SKM-1 treated with dmso at 0.1 percent for 144 hours (cell line): Measurements from ENCODE around the gene CXCL12.

Experiments
- DNase-seq: peaks from one replicate; lab custom pipeline; 2025; ENCODE audit not compliant: unreplicated experiment; lab: John Stamatoyannopoulos, UW

Gene CXCL12

GRCh38 chr10:44335330-44336021, 49.4 kb downstream of the CXCL12 start:
- DNase-seq: no peak

DNA sequence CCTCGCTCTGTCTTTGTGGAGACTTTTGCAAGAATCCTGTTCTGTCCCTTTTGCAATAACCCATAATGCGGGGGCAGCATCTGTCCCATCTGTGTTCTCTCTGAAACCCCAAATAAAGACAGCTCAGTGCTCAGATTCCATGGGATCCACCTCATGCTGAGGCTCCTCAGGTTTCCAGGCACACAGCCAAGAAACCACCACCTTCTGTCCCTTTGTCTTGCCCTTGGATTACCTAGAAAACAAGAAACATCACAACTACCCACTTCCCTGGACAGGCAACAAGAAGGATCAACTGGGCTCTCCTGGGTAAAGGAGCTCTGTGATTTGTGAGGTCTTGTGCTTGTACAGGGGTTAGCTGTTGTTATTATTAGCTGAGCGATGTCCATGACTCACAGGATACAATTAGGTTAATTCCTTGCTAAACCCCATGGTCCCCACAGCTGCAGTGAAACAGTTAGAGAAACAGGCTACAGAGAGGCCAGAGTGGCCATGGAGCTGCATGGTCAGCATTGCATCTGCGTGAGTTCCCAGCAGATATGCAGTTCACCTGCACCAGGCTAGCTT, 50.2 kb downstream of the CXCL12 start:
- no peak for DNase-seq

GRCh38 chr10:44334091-44334490, 50.8 kb downstream of the CXCL12 start:
- no peak for DNase-seq

DNA sequence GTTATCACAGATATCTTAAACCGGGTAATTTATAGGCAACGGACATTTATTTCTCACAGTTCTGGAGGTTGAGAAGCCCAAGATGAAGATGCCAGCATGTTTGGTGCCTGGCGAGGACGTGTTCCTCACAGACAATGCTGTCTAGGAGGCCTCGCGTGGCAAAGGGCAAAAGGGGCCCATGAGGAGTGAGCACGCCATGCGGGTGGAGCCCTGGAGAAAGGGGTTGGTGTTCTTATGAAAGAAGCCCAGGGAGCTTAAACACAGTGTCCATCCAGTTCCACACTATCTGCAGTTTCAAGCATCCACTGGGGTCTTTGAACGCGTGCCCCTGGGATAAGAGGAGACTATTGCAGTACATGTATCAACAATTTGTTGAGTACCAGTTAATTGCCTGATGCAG, 51.4 kb downstream of the CXCL12 start:
- DNase-seq: no peak

DNA sequence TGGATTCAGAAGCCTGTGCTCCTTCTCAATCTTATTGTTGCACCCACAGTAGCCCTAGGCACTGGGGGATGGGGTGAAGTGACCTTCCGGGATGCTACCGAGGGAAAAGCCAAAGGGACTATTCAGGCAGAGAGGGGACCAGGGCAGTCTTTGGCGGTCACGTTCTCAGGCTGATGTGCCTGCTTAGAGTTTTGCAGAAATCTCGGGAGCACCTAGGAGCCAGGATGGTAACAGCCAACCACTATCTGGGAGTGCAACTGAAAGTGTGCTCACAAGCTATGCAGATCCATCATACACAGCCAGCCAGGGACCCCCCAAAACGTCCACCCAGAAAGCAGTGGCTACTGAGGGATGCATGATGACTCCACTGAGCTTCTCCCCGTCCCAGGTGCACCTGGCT, 52.4 kb downstream of the CXCL12 start:
- DNase-seq: no peak

DNA sequence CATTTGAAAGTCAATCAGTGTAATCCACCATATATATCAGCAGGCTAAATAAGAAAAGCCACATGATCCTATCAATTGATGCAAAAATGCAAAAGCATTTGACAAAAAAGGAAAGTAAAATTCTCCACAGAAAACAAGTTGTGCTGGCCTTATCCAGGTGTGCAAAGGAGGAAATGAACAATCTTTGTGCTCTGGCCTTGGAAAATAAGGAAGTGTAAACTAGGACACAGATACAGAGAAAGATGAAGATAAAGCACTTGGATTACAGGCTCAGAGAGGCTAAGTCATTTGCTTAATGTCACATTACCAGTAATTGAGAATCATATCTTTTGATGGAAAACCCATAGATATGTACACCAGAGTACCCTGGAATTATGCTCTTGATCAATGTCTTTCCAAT, 54.5 kb downstream of the CXCL12 start:
- no peak for DNase-seq

DNA sequence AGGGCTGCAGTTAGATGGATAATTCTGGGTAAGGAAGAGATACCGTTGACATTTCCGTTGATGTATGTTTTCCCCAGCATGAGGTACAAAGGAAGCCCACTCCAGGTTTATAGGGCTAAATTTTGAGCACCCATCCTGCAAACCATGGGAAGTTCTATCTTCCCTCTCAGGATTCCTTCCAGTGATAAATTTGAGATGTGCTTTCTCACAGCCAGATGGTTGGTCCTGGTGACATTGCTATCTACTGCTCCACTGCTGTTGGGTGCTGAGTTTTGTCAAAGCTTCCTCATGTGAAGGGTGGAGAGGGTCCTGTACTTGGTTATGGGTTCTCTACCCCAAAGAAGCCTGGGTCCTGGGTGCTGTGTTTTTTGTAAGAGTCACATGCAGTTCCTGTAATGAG, 57.4 kb downstream of the CXCL12 start:
- no peak for DNase-seq
